Measurements from ENCODE around the gene CYSRT1. TPM values are rescaled to one million over a fixed set of nuclear protein-coding genes. Genes with fewer than 3 reads are reported as not detected.

Gene CYSRT1
- total and polyA plus RNA-seq, 7 experiments from 2014 or later = 0.45 to 0.63 (median 0.49) TPM; not detected in 3

- peak overlapping the region in 2 of 9 donors; percentile 43 to 49 for H3K27ac Mint-ChIP-seq
These were observed 19.8 kb downstream of the CYSRT1 start for GRCh38 chr9:137244486-137245449.

GRCh38 chr9:137245450-137246421 lies 20.8 kb downstream of the CYSRT1 start:
- intact Hi-C loops (cut with micrococcal nuclease) = no loop called here
- Mint-ChIP-seq H3K27ac (peak overlapping the region in 1 of 9 donors; percentile 43), H3K4me1 (peaks cover 7 to 24% (median 12%) of the 10 kb centered on the region in 7 donors), H3K36me3 (peaks cover 0 to 14% (median 4%) of the 10 kb centered on the region in 5 donors), H3K9me3 (peaks cover 0 to 9% (median 0%) of the 10 kb centered on the region in 11 donors), H3K27me3 (peaks cover 0 to 4% (median 0%) of the 10 kb centered on the region in 5 donors), H3K4me3 (no peak overlapping the region)
- H3K4me1 ChIP-seq (ENCODE audit: control insufficient read depth in 2 of 2, insufficient read depth in 2 of 2, low read length in 2 of 2) = peaks cover 9 to 11% of the 10 kb centered on the region in 2 donors
- ATAC-seq (no peak), DNase-seq (no peak)
- CTCF ChIA-PET = no interaction called here
- no peaks in the 10 kb centered on the region for H3K27me3 ChIP-seq (ENCODE audit: control insufficient read depth in 2 of 2, insufficient read depth in 2 of 2, low read length in 2 of 2)
- H3K9me3 ChIP-seq (ENCODE audit: control insufficient read depth in 2 of 3, low read length in 3 of 3) = no peaks in the 10 kb centered on the region
- POLR2A ChIA-PET = interaction anchor here (0.6 to 10.7 kb wide), 2 partner anchors 7 to 391 kb away, joined by 4 to 168 read pairs; partner anchors contain the start of genes NELFB and STPG3
- H3K4me3 ChIP-seq (ENCODE audit: low read length) = no peak overlapping the region
- no peak overlapping the region for H3K27ac ChIP-seq (ENCODE audit: low read depth, low read length)
- H3K36me3 ChIP-seq (ENCODE audit: control insufficient read depth in 2 of 3, insufficient read depth in 3 of 3, low read length in 3 of 3) = peaks cover 0 to 19% (median 9%) of the 10 kb centered on the region in 3 experiments

More at GRCh38 chr9:137244486-137245449, 19.8 kb downstream of the CYSRT1 start:
- peaks cover 0 to 19% (median 9%) of the 10 kb centered on the region in 3 experiments for H3K36me3 ChIP-seq (ENCODE audit: control insufficient read depth in 2 of 3, insufficient read depth in 3 of 3, low read length in 3 of 3)
- peak in 1 of 9 donors; percentile 38 for DNase-seq
- Mint-ChIP-seq H3K9me3 (peaks cover 0 to 9% (median 0%) of the 10 kb centered on the region in 11 donors), H3K4me1 (peaks cover 7 to 25% (median 12%) of the 10 kb centered on the region in 7 donors), H3K27me3 (peaks cover 0 to 4% (median 0%) of the 10 kb centered on the region in 5 donors), H3K36me3 (peaks cover 0 to 14% (median 4%) of the 10 kb centered on the region in 5 donors), H3K4me3 (no peak overlapping the region)
- intact Hi-C loops (cut with micrococcal nuclease) = loop anchor here in 1 of 2 donors (5.0 kb wide), 1 partner anchor 832 kb away; the partner anchor contains the start of genes ENTR1 and PMPCA
- no peak for ATAC-seq
- H3K27ac ChIP-seq (ENCODE audit: low read depth, low read length) = no peak overlapping the region
- H3K4me1 ChIP-seq (ENCODE audit: control insufficient read depth in 2 of 2, insufficient read depth in 2 of 2, low read length in 2 of 2) = peaks cover 9 to 11% of the 10 kb centered on the region in 2 donors
- ChIA-PET CTCF (no interaction called here), POLR2A (interaction anchor here (0.6 to 10.7 kb wide), 2 partner anchors 8 to 392 kb away, joined by 4 to 168 read pairs; partner anchors contain the start of genes NELFB and STPG3)
- no peaks in the 10 kb centered on the region for H3K27me3 ChIP-seq (ENCODE audit: control insufficient read depth in 2 of 2, insufficient read depth in 2 of 2, low read length in 2 of 2)
- no peak overlapping the region for H3K4me3 ChIP-seq (ENCODE audit: low read length)
- no peaks in the 10 kb centered on the region for H3K9me3 ChIP-seq (ENCODE audit: control insufficient read depth in 2 of 3, low read length in 3 of 3)

- CTCF ChIA-PET = no interaction called here
- Histone ChIP-seq H3K9me3 (ENCODE audit: control insufficient read depth in 2 of 3, low read length in 3 of 3) (no peaks in the 10 kb centered on the region), H3K27ac (ENCODE audit: low read depth, low read length) (no peak overlapping the region), H3K4me3 (ENCODE audit: low read length) (no peak overlapping the region), H3K36me3 (ENCODE audit: control insufficient read depth in 2 of 3, insufficient read depth in 3 of 3, low read length in 3 of 3) (peaks cover 0 to 15% (median 7%) of the 10 kb centered on the region in 3 experiments), H3K4me1 (ENCODE audit: control insufficient read depth in 2 of 2, insufficient read depth in 2 of 2, low read length in 2 of 2) (peaks cover 5 to 6% of the 10 kb centered on the region in 2 donors), H3K27me3 (ENCODE audit: control insufficient read depth in 2 of 2, insufficient read depth in 2 of 2, low read length in 2 of 2) (no peaks in the 10 kb centered on the region)
- H3K27ac Mint-ChIP-seq = no peak overlapping the region
- peaks cover 0 to 10% (median 0%) of the 10 kb centered on the region in 5 donors for H3K36me3 Mint-ChIP-seq
- H3K27me3 Mint-ChIP-seq = no peaks in the 10 kb centered on the region
- ATAC-seq (no peak), DNase-seq (no peak)
- H3K4me1 Mint-ChIP-seq = peaks cover 6 to 16% (median 7%) of the 10 kb centered on the region in 7 donors
- H3K9me3 Mint-ChIP-seq = peaks cover 0 to 4% (median 0%) of the 10 kb centered on the region in 11 donors
- no peak overlapping the region for H3K4me3 Mint-ChIP-seq
- intact Hi-C loops (cut with micrococcal nuclease) = no loop called here
- POLR2A ChIA-PET = interaction anchor here (0.7 kb wide), 1 partner anchor 56 kb away, joined by 3 read pairs; no protein-coding TSS in a partner anchor
These were observed 22.4 kb downstream of the CYSRT1 start for GRCh38 chr9:137247135-137247915.

- H3K4me1 ChIP-seq (ENCODE audit: control insufficient read depth in 2 of 2, insufficient read depth in 2 of 2, low read length in 2 of 2) = peaks cover 0 to under 1% of the 10 kb centered on the region in 2 donors
- ATAC-seq (no peak), DNase-seq (no peak)
- peaks cover 0 to 1% (median 0%) of the 10 kb centered on the region in 11 donors for H3K9me3 Mint-ChIP-seq
- H3K36me3 Mint-ChIP-seq = peaks cover 0 to 4% (median 0%) of the 10 kb centered on the region in 5 donors
- no peaks in the 10 kb centered on the region for H3K27me3 ChIP-seq (ENCODE audit: control insufficient read depth in 2 of 2, insufficient read depth in 2 of 2, low read length in 2 of 2)
- CTCF ChIA-PET = no interaction called here
- H3K4me1 Mint-ChIP-seq = peaks cover under 1 to 11% (median 5%) of the 10 kb centered on the region in 7 donors
- no peak overlapping the region for H3K27ac ChIP-seq (ENCODE audit: low read depth, low read length)
- no peaks in the 10 kb centered on the region for H3K9me3 ChIP-seq (ENCODE audit: control insufficient read depth in 2 of 3, low read length in 3 of 3)
- peak overlapping the region in 1 of 9 donors; percentile 14 for H3K27ac Mint-ChIP-seq
- peaks cover 0 to 10% (median 2%) of the 10 kb centered on the region in 3 experiments for H3K36me3 ChIP-seq (ENCODE audit: control insufficient read depth in 2 of 3, insufficient read depth in 3 of 3, low read length in 3 of 3)
- H3K4me3 ChIP-seq (ENCODE audit: low read length) = no peak overlapping the region
- intact Hi-C loops (cut with micrococcal nuclease) = no loop called here
- H3K27me3 Mint-ChIP-seq = no peaks in the 10 kb centered on the region
- POLR2A ChIA-PET = no interaction called here
- no peak overlapping the region for H3K4me3 Mint-ChIP-seq
These were observed 22.9 kb downstream of the CYSRT1 start for GRCh38 chr9:137247916-137248175.

- CTCF ChIA-PET = interaction anchor here (1.1 kb wide), 1 partner anchor 14 kb away, joined by 4 read pairs; no protein-coding TSS in a partner anchor
- POLR2A ChIA-PET = interaction anchor here (9.5 kb wide), 1 partner anchor 10 kb away, joined by 168 read pairs; the partner anchor contains the start of gene TUBB4B
- no peak for DNase-seq
- H3K4me3 Mint-ChIP-seq = no peak overlapping the region
- H3K9me3 Mint-ChIP-seq = peaks cover 0 to under 1% (median 0%) of the 10 kb centered on the region in 11 donors
- no peak overlapping the region for H3K27ac Mint-ChIP-seq
- Histone ChIP-seq H3K4me1 (ENCODE audit: control insufficient read depth in 2 of 2, insufficient read depth in 2 of 2, low read length in 2 of 2) (peaks cover 0 to 4% of the 10 kb centered on the region in 2 donors), H3K4me3 (ENCODE audit: low read length) (no peak overlapping the region), H3K27ac (ENCODE audit: low read depth, low read length) (no peak overlapping the region), H3K9me3 (ENCODE audit: control insufficient read depth in 2 of 3, low read length in 3 of 3) (no peaks in the 10 kb centered on the region), H3K36me3 (ENCODE audit: control insufficient read depth in 2 of 3, insufficient read depth in 3 of 3, low read length in 3 of 3) (peaks cover 0 to 3% (median 0%) of the 10 kb centered on the region in 3 experiments), H3K27me3 (ENCODE audit: control insufficient read depth in 2 of 2, insufficient read depth in 2 of 2, low read length in 2 of 2) (no peaks in the 10 kb centered on the region)
- ATAC-seq = no peak
- H3K27me3 Mint-ChIP-seq = no peaks in the 10 kb centered on the region
- intact Hi-C loops (cut with micrococcal nuclease) = no loop called here
- no peaks in the 10 kb centered on the region for H3K36me3 Mint-ChIP-seq
- H3K4me1 Mint-ChIP-seq = peaks cover 0 to 6% (median 5%) of the 10 kb centered on the region in 7 donors
These were observed 25.6 kb downstream of the CYSRT1 start for GRCh38 chr9:137250329-137251193.

All from naive thymus-derived CD4-positive, alpha-beta T cell (primary cell).